H1 (cell line): ENCODE measurements around the gene WDR81. TPM values are rescaled to one million over a fixed set of nuclear protein-coding genes. Genes with fewer than 3 reads are reported as not detected.

ENCODE experiments used
- ASH2L ChIP-seq: fragments of 200-600, 300-600 bp; sonication (generic); IDR thresholded peaks from one replicate; pipeline ENCODE4 v1.7.1; 2017; ENCODE audit warnings: low read length
- CTBP2 ChIP-seq: IDR thresholded peaks from 2 replicates; pipeline ENCODE4 v1.7.0; 2011; ENCODE audit warnings: borderline replicate concordance, mild to moderate bottlenecking, moderate library complexity, mixed read lengths, low read length; ENCODE audit not compliant: insufficient read depth, insufficient read length
- HDAC2 ChIP-seq, 2 experiments: fragments of 300-600 bp in 1 of 2; sonication (generic) in 1 of 2; IDR thresholded peaks; 2 replicates each; pipeline ENCODE4 v1.6.1; 2011 to 2012; ENCODE audit warnings: low read depth in 2 of 2, low read length in 2 of 2, mild to moderate bottlenecking in 2 of 2, moderate library complexity in 2 of 2, borderline replicate concordance in 1 of 2, inconsistent platforms in 1 of 2
- RFX5 ChIP-seq: IDR thresholded peaks from 2 replicates; pipeline ENCODE4 v1.6.1; 2011; ENCODE audit warnings: low read depth, low read length, improper control_type of control experiment, borderline replicate concordance
- SP2 ChIP-seq: IDR thresholded peaks from 2 replicates; pipeline ENCODE4 v1.6.1; 2012; ENCODE audit warnings: mild to moderate bottlenecking, low read length, inconsistent platforms
- SUZ12 ChIP-seq: fragments of 200-600 bp; sonication (generic); IDR thresholded peaks from 2 replicates; pipeline ENCODE4 v1.6.1; 2012; ENCODE audit warnings: mild to moderate bottlenecking, inconsistent platforms, low read length, moderate library complexity, mixed read lengths
- TBP ChIP-seq: IDR thresholded peaks from 2 replicates; pipeline ENCODE4 v1.6.1; 2011; ENCODE audit warnings: low read depth, low read length, improper control_type of control experiment
- polyA plus RNA-seq, 7 experiments: library from polyadenylated mRNA; depleted of rRNA in 3 of 7; stranded (reverse) in 5 of 7; unstranded in 2 of 7; fragments of >200 nt in 5 of 7; fragments of 200-250 nt in 2 of 7; gene quantifications; 1 replicate in 5 of 7; 2 replicates in 1 of 7; 4 replicates in 1 of 7; pipeline versions ENCODE4 v1.2.1 to v1.2.3, GENCODE V29; 2011 to 2013; ENCODE audit warnings: missing spikeins in 2 of 7, mixed read lengths in 2 of 7
- total RNA-seq: library from RNA; stranded (reverse); fragmentation: NEBNext Ultra II Directional; extraction: Animal tissue kit (Norgen Biotek cat#: 25700); gene quantifications from 2 replicates; pipeline ENCODE4 v1.2.1, GENCODE V29; 2021

The WDR81 gene
- total and polyA plus RNA-seq, 2 of the 8 experiments (the other 6 are each of a cell fraction or from before 2014, with no cell fraction given) = 9.1 to 12.3 TPM

GRCh38 chr17:1753767-1754429 lies 29.4 kb downstream of the WDR81 start (continued):
- TF ChIP-seq HDAC2 (IDR thresholded peaks at IDR 0.05; ENCODE audit: borderline replicate concordance in 1 of 2, low read depth in 2 of 2, low read length in 2 of 2) (no peak), SUZ12 (no peak), CTBP2 (no peak), TBP (no peak), RFX5 (no peak), SP2 (no peak), ASH2L (no peak)
